22Rv1 (cell line): Measurements from ENCODE around the gene EIF1.
"Not testable (repeated sequence)": the region's sequence is repeated elsewhere in the genome, so short reads cannot be mapped to it uniquely, and the experiment has no call there.

Experiments used
- H3K27ac ChIP-seq: fragments of 450-650 bp; 2 replicates; pipeline ENCODE4 v1.5.1; 2017
- ZFX ChIP-seq: fragments of 450-650 bp; IDR thresholded peaks from 2 replicates; pipeline ENCODE4 v1.6.1; 2017; ENCODE audit warnings: antibody characterized with exemption, borderline replicate concordance
- TF ChIP-seq, protein P1 (sequence below): fragments of 450-650 bp; IDR thresholded peaks from 2 replicates; pipeline ENCODE4 v1.5.1; 2017; ENCODE audit warnings: mild to moderate bottlenecking

The EIF1 gene

DNA sequence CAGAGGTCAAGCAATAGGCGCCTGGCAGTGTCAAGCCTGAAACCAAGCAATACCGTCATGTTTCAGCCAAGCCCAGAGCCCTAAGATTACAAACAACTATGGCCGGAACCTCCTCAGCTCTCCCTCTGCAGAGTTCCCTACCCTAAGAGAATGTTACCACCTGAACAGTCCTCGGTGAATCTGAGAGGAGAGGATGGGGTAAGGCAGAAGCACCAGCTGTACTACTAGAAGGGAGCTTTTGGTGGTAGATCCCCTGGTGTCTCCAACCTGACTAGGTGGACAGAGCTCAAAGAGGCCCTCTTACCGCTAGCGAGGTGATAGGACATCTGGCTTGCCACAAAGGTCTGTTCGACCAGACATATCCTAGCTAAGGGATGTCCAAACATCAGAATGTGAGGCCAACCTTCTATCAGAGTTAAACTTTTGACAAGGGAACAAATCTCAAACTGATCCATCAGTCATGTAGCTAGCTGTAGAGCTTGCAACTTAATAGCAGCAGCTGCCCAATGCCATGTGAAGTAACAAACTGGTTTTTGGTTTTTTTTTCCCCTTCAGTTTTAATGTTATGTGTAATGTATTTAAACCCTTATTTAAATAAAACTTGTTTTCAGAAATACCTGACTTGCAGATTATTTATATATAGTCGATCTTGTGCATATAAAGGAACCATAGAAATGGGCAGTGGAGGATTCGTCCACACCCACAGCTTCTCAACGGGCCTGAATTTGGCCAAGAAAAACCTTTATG is 2.5 kb downstream of the EIF1 start:
- TF ChIP-seq, protein P1, sequence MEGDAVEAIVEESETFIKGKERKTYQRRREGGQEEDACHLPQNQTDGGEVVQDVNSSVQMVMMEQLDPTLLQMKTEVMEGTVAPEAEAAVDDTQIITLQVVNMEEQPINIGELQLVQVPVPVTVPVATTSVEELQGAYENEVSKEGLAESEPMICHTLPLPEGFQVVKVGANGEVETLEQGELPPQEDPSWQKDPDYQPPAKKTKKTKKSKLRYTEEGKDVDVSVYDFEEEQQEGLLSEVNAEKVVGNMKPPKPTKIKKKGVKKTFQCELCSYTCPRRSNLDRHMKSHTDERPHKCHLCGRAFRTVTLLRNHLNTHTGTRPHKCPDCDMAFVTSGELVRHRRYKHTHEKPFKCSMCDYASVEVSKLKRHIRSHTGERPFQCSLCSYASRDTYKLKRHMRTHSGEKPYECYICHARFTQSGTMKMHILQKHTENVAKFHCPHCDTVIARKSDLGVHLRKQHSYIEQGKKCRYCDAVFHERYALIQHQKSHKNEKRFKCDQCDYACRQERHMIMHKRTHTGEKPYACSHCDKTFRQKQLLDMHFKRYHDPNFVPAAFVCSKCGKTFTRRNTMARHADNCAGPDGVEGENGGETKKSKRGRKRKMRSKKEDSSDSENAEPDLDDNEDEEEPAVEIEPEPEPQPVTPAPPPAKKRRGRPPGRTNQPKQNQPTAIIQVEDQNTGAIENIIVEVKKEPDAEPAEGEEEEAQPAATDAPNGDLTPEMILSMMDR = no peak
- no peak for TF ChIP-seq ZFX
- H3K27ac ChIP-seq = peak overlapping the region; percentile 96

DNA sequence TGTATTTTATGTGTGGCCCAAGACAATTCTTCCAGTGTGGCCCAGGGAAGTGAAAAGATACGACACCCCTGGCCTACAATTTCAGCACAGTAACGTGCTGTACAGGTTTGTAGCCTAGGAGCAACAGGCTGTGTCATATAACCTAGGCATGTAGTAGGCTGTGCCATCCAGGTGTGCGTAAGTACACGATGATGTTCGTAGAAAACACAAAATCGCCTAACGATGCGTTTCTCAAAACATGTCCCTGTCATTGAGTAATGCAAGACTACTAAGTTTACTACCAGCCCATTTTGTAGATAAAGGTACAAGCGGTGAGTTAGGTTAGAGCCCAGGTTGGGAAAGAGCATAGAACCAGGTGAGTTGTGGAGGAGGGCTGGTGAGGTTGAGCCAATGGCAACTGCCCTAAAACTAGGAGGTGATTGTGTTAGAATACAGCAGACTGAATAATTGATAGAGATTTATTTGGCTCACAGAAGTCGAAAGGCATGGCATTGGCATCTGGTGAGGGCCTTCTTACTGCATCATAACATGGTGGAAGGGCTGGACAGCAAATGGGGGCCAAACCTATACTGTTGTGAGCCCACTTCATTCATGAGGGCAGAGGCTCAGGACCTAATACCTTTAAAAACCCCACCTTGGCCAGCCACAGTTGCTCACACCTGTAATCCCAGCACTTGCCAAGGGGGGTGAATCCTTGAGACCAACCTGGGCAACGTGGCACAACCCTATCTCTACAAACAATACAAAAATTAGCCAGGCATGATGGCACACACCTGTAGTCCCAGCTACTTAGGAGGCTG is 4.2 kb downstream of the EIF1 start:
- no peak for TF ChIP-seq ZFX
- TF ChIP-seq, protein P1 = no peak
- peak overlapping the region; percentile 96 for H3K27ac ChIP-seq

DNA sequence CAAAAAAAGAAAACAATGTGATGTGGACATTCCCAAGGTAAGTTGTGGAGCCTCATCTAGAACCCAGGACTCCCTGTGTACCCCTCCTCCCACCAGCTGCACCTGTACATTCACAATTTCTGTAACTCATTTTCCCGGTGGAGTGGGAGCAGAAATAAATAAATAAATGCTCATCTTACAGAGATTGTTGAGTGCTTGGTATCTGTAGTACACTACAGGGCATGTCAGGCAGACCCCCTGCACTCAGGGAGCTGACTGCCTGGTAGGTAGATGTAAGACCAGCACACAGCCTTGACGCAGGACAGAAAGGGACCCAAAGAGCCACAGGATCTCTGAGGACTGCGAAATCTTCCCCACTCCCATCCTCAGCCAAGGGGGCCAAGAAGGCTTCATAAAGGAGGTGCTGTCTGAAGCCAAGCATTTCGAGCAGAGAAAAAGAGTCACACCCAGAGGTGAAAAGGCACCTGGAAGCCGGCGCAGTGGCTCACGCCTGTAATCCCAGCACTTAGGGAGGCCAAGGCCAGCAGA is 6.5 kb downstream of the EIF1 start:
- TF ChIP-seq, protein P1 = no peak
- no peak for TF ChIP-seq ZFX
- no peak overlapping the region; the same call in 1 of the 2 replicates for H3K27ac ChIP-seq

DNA sequence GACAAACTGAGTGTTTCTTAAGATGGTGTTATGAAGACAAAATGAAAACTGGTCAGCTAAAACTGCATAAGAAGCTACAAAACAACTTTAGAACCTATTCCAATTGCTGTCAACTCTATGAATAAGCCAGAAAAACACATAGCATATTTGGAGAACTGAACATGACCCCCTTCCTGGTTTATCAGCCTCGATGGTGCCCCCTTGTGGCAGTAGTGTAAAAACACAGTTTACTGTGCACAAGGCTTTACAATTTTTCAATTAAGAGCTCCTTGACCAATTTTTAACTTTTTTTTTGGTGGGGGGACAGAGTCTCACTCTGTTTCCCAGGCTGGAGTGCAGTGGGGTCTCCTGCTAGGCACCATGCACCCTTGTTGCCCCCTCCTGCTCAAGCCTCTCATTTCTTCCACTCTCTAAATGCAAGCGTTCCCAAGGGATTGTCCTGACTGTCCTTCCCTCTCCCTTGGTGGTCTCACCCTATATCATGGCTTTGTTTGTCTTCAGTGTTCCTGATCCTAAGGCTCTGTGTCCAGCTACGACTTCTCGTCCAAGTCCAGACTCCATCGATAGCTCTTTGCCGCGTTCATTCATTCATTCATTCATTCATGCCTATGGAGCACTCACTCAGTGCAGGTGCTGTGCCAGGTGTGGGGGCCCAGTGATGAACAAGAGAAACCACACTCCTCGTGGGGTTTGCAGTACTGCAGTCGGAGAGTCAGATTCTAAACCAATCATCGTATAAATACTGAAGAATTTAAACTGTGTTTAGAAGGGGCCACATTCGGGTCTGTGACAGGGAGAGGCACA is 7.5 kb downstream of the EIF1 start:
- TF ChIP-seq, protein P1 = peak; percentile 92
- no peak for TF ChIP-seq ZFX
- no peak overlapping the region for H3K27ac ChIP-seq

DNA sequence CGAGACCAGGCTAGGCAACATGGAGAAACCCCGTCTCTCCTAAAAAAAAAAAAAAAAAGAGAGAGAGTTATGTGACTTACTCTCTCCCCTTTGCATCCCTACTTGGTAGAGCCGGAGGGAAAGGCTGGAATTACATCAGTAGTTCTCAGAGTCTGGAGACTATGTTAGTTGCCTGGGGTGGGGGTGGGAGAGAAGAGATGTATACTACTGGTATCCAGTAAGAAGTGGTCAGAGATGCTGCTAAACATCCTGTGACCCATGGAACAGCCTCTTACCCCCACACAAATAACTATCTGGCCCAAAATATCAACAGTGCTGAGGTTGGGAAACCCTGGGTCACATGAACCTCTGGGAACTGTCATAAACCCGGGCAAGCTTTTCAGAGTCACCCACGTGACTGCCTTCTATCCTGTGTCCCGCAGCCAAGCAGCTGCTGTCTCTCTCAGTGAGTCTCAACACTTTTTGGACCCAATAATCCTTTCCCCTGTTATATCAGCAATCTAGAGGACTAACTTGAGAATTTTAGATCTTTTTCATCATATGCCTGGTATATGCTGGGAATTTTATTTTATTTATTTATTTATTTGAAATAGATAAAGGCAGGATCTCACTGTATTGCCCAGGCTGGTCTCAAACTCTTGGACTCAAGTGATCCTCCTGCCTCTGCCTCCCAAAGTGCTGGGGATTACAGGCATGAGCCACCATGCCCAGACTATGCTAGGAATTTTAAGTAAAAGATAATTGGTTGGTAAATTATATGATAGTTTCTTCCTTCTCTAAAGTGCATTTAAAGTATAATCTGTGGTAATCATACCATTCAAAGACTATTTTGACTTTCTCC is 8.7 kb downstream of the EIF1 start:
- no peak overlapping the region for H3K27ac ChIP-seq
- no peak for TF ChIP-seq ZFX
- TF ChIP-seq, protein P1 = no peak

DNA sequence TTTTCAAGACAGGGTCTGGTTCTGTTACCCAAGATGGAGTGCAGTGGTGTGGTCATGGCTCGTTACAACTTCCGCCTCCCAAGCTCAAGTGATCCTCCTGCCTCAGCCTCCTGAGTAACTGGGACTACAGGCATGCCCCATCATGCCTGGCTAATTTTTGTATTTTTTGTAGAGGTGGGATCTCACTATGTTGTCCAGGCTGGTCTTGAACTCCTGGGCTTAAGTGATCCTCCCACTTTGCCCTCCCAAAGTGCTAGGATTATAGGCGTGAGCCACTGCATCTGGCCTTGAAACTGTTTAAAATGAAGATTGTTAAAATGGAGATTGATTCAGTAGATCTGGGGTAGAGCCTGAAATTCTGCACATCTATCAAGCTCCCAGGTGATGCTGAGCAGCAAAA is 12.2 kb downstream of the EIF1 start:
- H3K27ac ChIP-seq = not testable (repeated sequence)

DNA sequence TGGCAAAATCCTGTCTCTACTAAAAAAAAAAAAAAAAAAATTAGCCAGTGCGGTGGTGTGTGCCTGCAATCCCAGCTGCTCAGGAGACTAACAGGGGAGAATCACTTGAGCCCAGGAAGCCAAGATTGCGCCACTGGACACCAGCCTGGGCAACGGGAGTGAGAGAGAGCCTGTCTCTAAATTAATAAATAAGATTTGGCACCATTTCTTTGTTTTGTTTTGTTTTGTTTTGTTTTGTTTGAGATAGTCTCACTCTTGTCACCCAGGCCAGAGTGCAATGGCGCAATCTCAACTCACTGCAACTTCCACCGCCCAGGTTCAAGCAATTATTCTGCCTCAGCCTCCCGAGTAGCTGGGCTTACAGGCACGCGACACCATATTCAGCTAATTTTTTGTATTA is 14.0 kb downstream of the EIF1 start:
- TF ChIP-seq ZFX = no peak
- TF ChIP-seq, protein P1 = no peak
- H3K27ac ChIP-seq = no peak overlapping the region
